Measurements from ENCODE around the gene COG5.

DNA sequence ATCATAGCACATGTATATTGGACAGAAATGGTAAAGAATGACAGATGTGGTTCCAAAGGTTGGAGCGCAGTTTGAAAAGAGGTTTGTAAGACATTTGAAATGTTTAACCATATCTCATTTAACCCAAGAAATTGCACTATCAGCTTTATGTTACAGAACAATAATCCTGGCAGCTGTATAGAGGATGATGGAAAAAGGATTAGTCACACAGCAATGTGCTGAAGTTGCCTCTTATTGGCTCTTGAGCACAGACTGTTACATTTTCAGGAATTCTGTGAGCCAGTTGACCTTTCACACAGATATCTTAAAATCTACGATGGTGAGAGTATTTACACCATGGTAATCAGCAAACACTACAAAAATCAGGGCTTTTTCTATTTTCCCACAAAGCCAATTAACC, 3.9 kb downstream of the COG5 start:
- TF ChIP-seq EZH2phosphoT487 (IDR thresholded peaks at IDR 0.05; ENCODE audit: low read depth, severe bottlenecking, unreplicated experiment): no peak
- TF ChIP-seq, protein P1, sequence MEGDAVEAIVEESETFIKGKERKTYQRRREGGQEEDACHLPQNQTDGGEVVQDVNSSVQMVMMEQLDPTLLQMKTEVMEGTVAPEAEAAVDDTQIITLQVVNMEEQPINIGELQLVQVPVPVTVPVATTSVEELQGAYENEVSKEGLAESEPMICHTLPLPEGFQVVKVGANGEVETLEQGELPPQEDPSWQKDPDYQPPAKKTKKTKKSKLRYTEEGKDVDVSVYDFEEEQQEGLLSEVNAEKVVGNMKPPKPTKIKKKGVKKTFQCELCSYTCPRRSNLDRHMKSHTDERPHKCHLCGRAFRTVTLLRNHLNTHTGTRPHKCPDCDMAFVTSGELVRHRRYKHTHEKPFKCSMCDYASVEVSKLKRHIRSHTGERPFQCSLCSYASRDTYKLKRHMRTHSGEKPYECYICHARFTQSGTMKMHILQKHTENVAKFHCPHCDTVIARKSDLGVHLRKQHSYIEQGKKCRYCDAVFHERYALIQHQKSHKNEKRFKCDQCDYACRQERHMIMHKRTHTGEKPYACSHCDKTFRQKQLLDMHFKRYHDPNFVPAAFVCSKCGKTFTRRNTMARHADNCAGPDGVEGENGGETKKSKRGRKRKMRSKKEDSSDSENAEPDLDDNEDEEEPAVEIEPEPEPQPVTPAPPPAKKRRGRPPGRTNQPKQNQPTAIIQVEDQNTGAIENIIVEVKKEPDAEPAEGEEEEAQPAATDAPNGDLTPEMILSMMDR (IDR thresholded peaks at IDR 0.05; ENCODE audit: poor library complexity): no peak
